ENCODE measurements around the gene SNX13.

Gene SNX13

DNA sequence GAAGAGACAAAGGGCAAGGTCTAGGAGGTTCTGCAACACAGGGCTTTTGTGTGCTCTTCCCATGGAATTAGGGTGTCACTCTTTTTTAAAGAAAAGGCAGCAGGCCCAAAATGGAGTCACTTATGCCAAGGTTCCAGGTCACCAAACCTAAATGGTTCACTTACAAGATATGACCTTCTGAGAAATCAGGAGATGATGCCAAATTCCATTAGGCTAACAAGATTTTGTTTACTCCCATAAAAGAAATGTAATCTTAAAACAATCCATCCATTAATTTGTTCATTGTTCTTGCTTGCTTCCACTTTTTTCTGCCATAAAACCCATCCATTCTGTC is 158.1 kb downstream of the SNX13 start:
- ChIA-PET CTCF (interaction anchor here (1.4 to 2.2 kb wide), 3 partner anchors 10 to 15 kb away, joined by 4 to 10 read pairs (median 4); no protein-coding TSS in a partner anchor), POLR2A (no interaction called here)
- no peak for DNase-seq (ENCODE audit: extremely low spot score)
- TF ChIP-seq, protein P1, sequence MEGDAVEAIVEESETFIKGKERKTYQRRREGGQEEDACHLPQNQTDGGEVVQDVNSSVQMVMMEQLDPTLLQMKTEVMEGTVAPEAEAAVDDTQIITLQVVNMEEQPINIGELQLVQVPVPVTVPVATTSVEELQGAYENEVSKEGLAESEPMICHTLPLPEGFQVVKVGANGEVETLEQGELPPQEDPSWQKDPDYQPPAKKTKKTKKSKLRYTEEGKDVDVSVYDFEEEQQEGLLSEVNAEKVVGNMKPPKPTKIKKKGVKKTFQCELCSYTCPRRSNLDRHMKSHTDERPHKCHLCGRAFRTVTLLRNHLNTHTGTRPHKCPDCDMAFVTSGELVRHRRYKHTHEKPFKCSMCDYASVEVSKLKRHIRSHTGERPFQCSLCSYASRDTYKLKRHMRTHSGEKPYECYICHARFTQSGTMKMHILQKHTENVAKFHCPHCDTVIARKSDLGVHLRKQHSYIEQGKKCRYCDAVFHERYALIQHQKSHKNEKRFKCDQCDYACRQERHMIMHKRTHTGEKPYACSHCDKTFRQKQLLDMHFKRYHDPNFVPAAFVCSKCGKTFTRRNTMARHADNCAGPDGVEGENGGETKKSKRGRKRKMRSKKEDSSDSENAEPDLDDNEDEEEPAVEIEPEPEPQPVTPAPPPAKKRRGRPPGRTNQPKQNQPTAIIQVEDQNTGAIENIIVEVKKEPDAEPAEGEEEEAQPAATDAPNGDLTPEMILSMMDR (IDR thresholded peaks at IDR 0.05; ENCODE audit: control extremely low read depth, extremely low read depth, low read depth, missing control alignments) = no peak

DNA sequence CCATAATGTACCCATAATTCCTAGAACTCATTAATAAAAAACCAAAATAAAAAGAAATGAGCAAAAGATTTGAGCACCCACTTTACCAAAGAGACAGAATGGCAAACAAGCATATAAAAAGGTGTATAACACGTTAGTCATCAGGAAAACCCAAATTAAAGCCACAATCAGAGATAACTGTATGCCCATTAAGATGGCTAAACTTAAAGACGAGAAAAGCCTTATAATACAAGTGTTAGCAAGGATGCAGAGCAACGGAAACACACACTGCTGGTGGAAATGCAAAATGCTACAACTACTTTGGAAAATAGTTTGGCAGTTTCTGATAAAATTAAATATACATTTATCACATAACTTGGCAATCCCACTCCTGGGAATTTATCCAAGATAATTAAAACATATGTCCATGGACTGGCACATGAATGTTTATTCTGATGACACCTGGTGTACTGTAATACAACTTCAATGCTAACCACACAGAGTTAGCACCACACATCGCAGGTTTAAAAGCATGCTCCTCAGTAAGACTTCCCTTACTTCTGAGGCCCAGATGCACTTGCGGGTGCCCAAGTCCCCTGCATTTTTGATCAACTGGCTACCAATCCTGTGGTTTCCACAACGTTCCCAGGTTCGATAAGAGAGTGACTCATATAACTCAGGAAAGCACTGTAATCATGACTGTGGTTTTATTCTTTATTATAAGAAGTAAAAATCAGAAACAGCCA is 158.6 kb downstream of the SNX13 start:
- CTCF ChIA-PET = interaction anchor here (1.7 to 2.2 kb wide), 2 partner anchors 9 to 12 kb away, joined by 4 to 10 read pairs; no protein-coding TSS in a partner anchor
- POLR2A ChIA-PET = no interaction called here
- no peak for DNase-seq (ENCODE audit: extremely low spot score)
- TF ChIP-seq, protein P1 (IDR thresholded peaks at IDR 0.05; ENCODE audit: control extremely low read depth, extremely low read depth, low read depth, missing control alignments) = no peak

DNA sequence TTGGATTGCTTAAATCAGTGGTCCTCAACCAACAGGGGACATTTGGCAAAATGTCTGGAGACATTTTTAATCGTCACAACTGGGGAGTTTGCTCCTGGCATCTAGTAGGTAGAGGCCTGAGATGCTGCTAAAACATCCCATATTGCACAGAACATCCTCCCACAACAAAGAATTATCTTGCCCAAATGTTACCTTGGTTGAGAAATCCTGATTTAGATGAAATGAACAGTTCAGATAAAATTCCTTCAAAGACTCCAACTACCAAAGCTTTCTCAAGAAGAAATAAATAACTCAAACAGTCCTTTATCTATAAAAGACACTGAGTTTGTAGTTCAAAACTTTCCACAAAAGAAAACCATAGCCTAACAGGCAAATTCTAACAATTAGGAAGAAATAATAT is 160.9 kb downstream of the SNX13 start:
- TF ChIP-seq, protein P1 (IDR thresholded peaks at IDR 0.05; ENCODE audit: control extremely low read depth, extremely low read depth, low read depth, missing control alignments) = no peak
- DNase-seq (ENCODE audit: extremely low spot score) = no peak
- ChIA-PET POLR2A (no interaction called here), CTCF (no interaction called here)

DNA sequence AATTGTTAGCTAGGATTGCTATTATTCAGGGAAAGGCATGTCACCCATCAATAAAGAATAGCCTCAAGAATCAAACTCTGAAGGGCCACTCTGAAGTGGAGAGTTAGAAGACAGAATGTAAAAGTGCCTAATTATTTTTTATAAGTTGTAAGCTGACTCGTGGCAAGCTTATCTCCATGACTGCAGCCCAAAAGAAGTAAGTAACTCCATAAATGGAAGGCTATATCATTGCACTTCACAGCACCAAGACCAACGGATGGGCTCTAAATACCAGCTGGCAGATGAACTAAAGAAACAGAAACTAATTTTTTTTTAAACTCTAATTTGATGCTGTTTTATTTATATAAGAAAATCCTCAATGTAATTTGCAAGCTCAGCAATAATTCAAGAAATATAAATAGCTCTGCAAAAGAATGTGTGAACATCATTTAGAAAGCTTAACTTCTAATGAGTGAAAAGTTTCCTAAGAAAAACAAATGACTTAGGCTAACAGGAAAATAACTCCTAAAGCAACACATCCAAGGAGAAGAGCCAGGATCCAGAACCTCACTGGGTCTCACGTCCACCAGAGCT is 165.5 kb downstream of the SNX13 start:
- DNase-seq (ENCODE audit: extremely low spot score) = no peak
- TF ChIP-seq, protein P1 (IDR thresholded peaks at IDR 0.05; ENCODE audit: control extremely low read depth, extremely low read depth, low read depth, missing control alignments) = no peak
- CTCF ChIA-PET = interaction anchor here (0.9 to 5.8 kb wide), 8 partner anchors 11 to 547 kb away, joined by 3 to 76 read pairs (median 3); no protein-coding TSS in a partner anchor
- POLR2A ChIA-PET = no interaction called here

DNA sequence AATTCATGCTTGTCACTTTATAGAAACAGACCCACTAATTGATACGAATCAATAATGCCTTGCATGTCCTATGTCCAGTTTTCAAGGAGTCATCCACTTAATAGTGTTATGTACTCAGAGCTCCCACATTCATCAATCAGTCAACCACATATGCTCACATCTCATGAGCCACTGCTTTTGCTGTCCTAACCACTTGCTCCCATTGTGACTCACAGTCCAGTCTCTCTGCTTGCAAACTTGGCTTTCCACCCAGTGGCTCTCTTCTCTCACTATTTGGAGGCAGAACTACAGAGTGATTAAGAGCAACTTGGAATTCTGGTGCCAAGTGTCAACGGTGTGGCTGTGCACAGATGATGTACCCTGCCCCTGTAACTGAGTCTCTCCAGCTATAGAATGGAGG is 166.0 kb downstream of the SNX13 start:
- TF ChIP-seq, protein P1 (IDR thresholded peaks at IDR 0.05; ENCODE audit: control extremely low read depth, extremely low read depth, low read depth, missing control alignments) = no peak
- ChIA-PET POLR2A (no interaction called here), CTCF (interaction anchor here (0.9 to 5.8 kb wide), 5 partner anchors 12 to 547 kb away, joined by 3 to 76 read pairs (median 3); no protein-coding TSS in a partner anchor)
- DNase-seq (ENCODE audit: extremely low spot score) = no peak

DNA sequence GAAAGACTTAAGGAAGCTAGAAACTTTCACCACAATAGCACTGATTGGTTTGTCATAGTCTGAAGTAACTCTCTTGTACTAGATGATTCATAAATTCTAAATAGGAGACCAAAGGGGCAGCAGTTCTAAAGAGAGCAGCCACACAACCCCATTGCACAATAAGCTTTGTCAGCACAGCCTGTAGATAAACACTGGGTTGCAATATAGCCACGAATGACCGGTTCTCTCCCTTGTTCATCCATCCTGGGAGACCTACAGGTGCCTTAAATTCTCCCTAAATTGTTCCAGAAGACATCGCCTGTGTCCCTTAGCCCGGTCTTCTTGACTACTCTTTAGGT is 167.0 kb downstream of the SNX13 start:
- TF ChIP-seq, protein P1 (IDR thresholded peaks at IDR 0.05; ENCODE audit: control extremely low read depth, extremely low read depth, low read depth, missing control alignments) = no peak
- POLR2A ChIA-PET = no interaction called here
- DNase-seq (ENCODE audit: extremely low spot score) = no peak
- CTCF ChIA-PET = interaction anchor here (0.8 to 5.8 kb wide), 11 partner anchors 10 to 579 kb away, joined by 3 to 76 read pairs (median 4); no protein-coding TSS in a partner anchor
